Body of pancreas (tissue), 4 donors: Measurements from ENCODE around the gene SPACA6. TPM values are rescaled to one million over a fixed set of nuclear protein-coding genes. Genes with fewer than 3 reads are reported as not detected.

Source experiments
- ATAC-seq: fragments of 150-250 bp; one replicate; pipeline ENCODE4 v1.9.1; 2016
- DNase-seq, 4 donors: peaks; one replicate each; pipeline ENCODE4 v3.0.0-alpha.2; 2019
- H3K27ac ChIP-seq, 4 donors: fragments of 200-600 bp; sonication (generic); 1 replicate in 3 of 4; 2 replicates in 1 of 4; pipeline versions ENCODE4 v1.5.1 to v1.6.1; 2016 to 2019; ENCODE audit warnings: mild to moderate bottlenecking in 1 of 4, mixed read lengths in 1 of 4, moderate library complexity in 1 of 4
- H3K27me3 ChIP-seq, 2 donors: fragments of 200-600 bp; sonication (generic); one replicate each; pipeline ENCODE4 v1.6.0; 2016; ENCODE audit warnings: mild to moderate bottlenecking in 1 of 2
- H3K36me3 ChIP-seq, 2 donors: fragments of 200-600 bp; sonication (generic); replicated peaks in 1 of 2; 2 replicates each; pipeline ENCODE4 v1.5.1; 2016; ENCODE audit warnings: low read depth in 2 of 2; ENCODE audit not compliant: insufficient read depth in 1 of 2
- H3K4me1 ChIP-seq: fragments of 200-600 bp; sonication (generic); one replicate; pipeline ENCODE4 v1.6.0; 2016
- H3K4me3 ChIP-seq, 2 donors: fragments of 200-600 bp; sonication (generic); 1 replicate in 1 of 2; 2 replicates in 1 of 2; pipeline ENCODE4 v1.5.1; 2016 to 2019
- H3K9me3 ChIP-seq, 3 donors: fragments of 200-600 bp; sonication (generic); 1 replicate in 2 of 3; 2 replicates in 1 of 3; pipeline ENCODE4 v1.5.1; 2016
- POLR2A ChIP-seq, 3 donors: fragments of 450-650 bp; IDR thresholded peaks; one replicate each; pipeline ENCODE4 v1.6.1; 2016; ENCODE audit warnings: antibody characterized with exemption in 3 of 3, mild to moderate bottlenecking in 2 of 3
- WGBS, 2 donors: methylation state at CpG; one replicate each; pipeline ENCODE4 v1.1.5; 2017; 5-methylcytosine and 5-hydroxymethylcytosine counted together
- intact Hi-C: fragments of 100-400 bp; cut with DNase I; formaldehyde crosslinking; loops from one replicate; pipeline ENCODE4 v1.15.1; 2023
- total RNA-seq, 2 donors: library from RNA; depleted of rRNA; stranded (reverse); fragments of >200 nt; gene quantifications; one replicate each; pipeline ENCODE4 v1.1.0, GENCODE V29; 2016
- TF ChIP-seq, protein P1 (sequence below), 7 experiments: fragments of 450-650 bp in 4 of 7; fragments of 200-600 bp in 3 of 7; sonication (generic) in 3 of 7; IDR thresholded peaks; one replicate each; pipeline ENCODE4 v1.5.1; 2016 to 2019; ENCODE audit warnings: antibody characterized with exemption in 7 of 7

SPACA6 gene
- total RNA-seq, 2 donors from 2014 or later = 7.9 to 16.3 TPM

DNA sequence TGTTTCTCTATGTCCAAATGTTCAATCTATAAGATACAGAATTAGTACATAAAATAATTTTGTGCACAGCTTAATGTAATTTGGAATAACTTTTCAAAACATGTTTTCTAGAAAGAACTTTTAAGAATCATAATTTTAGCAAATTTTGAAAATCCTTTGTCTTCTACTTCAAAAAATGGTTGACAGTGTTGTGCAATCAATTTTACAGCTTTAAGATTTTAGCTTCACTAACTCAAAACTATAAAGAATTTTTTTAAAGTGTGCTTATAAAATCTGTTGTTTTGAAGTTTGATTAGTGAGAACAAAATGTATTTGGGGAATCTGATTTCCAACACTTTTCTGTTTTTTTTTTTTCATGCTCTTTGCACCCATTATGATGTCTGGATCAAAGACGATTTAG is 12.7 kb upstream of the SPACA6 start:
- Histone ChIP-seq H3K4me1 (no peaks in the 10 kb centered on the region), H3K36me3 (no peaks in the 10 kb centered on the region), H3K9me3 (no peaks in the 10 kb centered on the region), H3K27me3 (no peaks in the 10 kb centered on the region), H3K4me3 (no peak overlapping the region), H3K27ac (no peak overlapping the region)
- TF ChIP-seq POLR2A (IDR thresholded peaks at IDR 0.05) = no peak
- TF ChIP-seq, protein P1, sequence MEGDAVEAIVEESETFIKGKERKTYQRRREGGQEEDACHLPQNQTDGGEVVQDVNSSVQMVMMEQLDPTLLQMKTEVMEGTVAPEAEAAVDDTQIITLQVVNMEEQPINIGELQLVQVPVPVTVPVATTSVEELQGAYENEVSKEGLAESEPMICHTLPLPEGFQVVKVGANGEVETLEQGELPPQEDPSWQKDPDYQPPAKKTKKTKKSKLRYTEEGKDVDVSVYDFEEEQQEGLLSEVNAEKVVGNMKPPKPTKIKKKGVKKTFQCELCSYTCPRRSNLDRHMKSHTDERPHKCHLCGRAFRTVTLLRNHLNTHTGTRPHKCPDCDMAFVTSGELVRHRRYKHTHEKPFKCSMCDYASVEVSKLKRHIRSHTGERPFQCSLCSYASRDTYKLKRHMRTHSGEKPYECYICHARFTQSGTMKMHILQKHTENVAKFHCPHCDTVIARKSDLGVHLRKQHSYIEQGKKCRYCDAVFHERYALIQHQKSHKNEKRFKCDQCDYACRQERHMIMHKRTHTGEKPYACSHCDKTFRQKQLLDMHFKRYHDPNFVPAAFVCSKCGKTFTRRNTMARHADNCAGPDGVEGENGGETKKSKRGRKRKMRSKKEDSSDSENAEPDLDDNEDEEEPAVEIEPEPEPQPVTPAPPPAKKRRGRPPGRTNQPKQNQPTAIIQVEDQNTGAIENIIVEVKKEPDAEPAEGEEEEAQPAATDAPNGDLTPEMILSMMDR (IDR thresholded peaks at IDR 0.05) = no peak
- ATAC-seq (no peak), DNase-seq (no peak)
- intact Hi-C loops = no loop called here
- 58 to 64% methylated on average over 1 of the region's 1 CpG for WGBS, 2 donors

DNA sequence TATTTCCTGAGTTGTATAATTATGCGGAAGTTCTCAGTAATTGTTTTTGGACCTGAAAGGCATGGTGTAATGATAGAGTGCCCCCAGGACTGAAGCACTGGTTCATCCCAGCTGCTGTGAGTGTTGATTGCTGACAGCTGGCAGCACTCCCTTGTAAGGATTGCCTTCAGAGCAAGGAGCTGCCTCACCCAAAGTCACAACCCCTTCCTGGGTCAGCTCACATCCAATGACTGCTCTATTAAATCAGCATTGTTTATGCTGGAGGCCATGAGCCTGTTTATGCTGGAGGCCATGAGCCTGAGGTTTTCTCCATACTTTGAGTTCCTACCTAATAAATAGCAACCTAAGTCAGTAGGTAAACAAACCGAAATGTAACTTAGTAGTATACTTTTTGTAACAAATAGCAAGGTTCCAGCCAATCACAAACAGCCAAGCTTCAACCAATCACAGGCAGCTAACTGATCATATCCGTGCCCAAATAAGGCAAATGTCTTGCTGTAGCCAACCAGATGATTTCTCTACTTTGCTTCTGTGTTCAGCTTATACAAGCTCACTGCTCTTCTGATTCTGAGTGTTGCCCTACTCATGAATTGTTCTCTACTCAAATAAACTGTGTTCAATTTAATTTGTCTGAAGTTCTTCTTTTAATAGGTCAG is 11.7 kb upstream of the SPACA6 start:
- DNase-seq (no peak), ATAC-seq (no peak)
- intact Hi-C loops = no loop called here
- Histone ChIP-seq H3K27ac (no peak overlapping the region), H3K36me3 (no peaks in the 10 kb centered on the region), H3K4me1 (no peaks in the 10 kb centered on the region), H3K4me3 (no peak overlapping the region), H3K27me3 (no peaks in the 10 kb centered on the region), H3K9me3 (no peaks in the 10 kb centered on the region)
- 55 to 68% methylated on average over 3 of the region's 3 CpGs for WGBS, 2 donors
- no peak for TF ChIP-seq POLR2A (IDR thresholded peaks at IDR 0.05)
- TF ChIP-seq, protein P1 (IDR thresholded peaks at IDR 0.05) = no peak

DNA sequence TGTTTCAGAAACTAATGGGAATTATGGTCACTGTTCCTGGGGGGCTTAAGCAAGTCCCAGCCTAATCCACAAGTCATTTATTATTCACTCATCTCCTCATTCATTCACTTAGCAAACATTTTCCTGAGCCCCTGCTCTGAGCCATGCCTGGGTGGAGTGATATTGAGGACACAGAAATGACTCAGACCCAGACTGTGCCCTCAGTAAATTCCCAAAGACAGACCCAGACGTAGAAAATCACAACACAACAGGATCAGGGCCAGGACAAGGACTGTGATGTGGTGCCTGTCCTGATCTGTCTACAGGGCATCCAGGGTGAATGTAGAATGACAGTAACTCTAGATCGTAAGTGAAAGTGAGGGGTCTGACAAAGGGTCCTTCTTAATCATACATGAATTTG is 7.0 kb upstream of the SPACA6 start:
- no peaks in the 10 kb centered on the region for H3K9me3 ChIP-seq
- no peaks in the 10 kb centered on the region for H3K36me3 ChIP-seq
- intact Hi-C loops = no loop called here
- H3K27ac ChIP-seq = no peak overlapping the region
- peaks cover 21% of the 10 kb centered on the region for H3K4me1 ChIP-seq
- no peaks in the 10 kb centered on the region for H3K27me3 ChIP-seq
- DNase-seq (no peak), ATAC-seq (no peak)
- WGBS, 2 donors = 58 to 77% methylated on average over 2 of the region's 2 CpGs
- TF ChIP-seq POLR2A (IDR thresholded peaks at IDR 0.05) = no peak
- TF ChIP-seq, protein P1 (IDR thresholded peaks at IDR 0.05) = no peak
- no peak overlapping the region for H3K4me3 ChIP-seq

DNA sequence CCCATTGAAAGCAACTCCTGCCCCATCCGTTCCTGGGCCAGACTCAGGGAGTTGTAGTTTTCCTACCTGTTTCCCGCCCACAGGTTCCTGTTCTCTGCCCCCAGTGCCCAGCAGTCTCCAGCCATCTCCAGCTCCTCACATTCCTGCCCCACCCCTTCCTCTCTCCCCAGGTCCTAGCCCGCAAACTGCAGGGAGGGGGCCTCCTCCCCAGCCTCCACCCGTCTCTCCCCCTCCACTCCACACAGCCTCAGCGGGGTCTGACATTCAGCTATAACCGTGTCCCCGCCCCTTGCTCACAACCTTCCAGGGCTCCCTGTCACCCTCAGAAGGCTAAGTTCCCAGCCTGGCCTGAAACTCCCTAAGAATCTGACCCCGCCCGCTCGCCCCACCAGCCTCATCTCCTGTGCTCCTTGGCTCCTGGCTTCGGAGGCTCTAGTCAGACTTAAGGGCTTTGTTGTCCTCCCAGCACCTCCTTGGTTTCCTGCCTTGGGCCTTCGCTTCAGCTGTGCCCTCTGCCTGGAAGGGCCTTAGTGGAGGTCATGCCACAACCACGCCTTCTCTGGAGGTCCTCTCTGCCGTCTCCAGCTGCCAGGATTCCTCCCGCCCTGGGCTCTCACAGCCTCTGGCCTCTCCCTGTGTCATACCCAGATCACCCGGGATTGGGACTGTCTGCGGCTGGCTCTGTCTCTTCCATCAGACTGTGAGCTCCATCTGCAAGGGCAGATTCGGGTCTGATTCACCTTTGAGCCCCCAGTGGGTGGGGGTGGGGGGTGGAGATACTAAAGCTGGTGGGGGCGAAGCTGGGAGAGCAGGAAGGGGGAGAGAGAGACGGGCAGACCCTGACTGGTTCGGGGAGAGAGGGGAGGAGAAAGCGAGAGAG is 5.1 kb upstream of the SPACA6 start:
- intact Hi-C loops = no loop called here
- H3K4me3 ChIP-seq = no peak overlapping the region
- H3K27ac ChIP-seq = peak overlapping the region; percentile 85 to 95 (median 91)
- DNase-seq (peak in 3 of 4 donors; percentile 32 to 59 (median 34)), ATAC-seq (peak; percentile 19)
- no peaks in the 10 kb centered on the region for H3K9me3 ChIP-seq
- peaks cover 31% of the 10 kb centered on the region for H3K4me1 ChIP-seq
- H3K36me3 ChIP-seq = no peaks in the 10 kb centered on the region
- H3K27me3 ChIP-seq = no peaks in the 10 kb centered on the region
- TF ChIP-seq, protein P1 (IDR thresholded peaks at IDR 0.05) = no peak
- TF ChIP-seq POLR2A (IDR thresholded peaks at IDR 0.05) = no peak
- WGBS, 2 donors = 20 to 24% methylated on average over 18 to 22 of the region's 22 CpGs
